ENCODE measurements around the gene ZNF426.

ZNF426 gene

GRCh38 chr19:9494096-9494495, 44.3 kb downstream of the ZNF426 start:
- no peak for DNase-seq

DNA sequence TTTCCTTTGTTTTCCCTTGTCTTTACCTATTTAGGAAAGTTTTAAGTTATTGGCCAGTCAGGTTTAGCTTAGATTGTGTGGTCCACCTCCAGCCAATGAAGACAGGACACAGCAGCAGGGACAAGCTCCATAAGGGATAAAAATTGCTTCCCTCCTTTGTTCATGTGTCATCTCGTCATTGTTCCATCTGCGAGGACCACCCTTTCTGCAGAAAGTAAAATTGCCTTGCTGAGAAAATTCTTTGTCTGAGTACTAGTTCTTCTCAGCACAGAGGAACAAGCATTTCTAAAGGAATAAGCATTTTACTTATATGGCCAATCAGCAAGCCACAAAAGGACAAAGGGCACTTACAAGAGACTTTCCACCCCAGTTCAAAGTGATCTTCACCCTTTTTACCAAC, 51.4 kb downstream of the ZNF426 start:
- DNase-seq, result no peak

GRCh38 chr19:9485140-9485539, 53.3 kb downstream of the ZNF426 start:
- no peak for DNase-seq

DNA sequence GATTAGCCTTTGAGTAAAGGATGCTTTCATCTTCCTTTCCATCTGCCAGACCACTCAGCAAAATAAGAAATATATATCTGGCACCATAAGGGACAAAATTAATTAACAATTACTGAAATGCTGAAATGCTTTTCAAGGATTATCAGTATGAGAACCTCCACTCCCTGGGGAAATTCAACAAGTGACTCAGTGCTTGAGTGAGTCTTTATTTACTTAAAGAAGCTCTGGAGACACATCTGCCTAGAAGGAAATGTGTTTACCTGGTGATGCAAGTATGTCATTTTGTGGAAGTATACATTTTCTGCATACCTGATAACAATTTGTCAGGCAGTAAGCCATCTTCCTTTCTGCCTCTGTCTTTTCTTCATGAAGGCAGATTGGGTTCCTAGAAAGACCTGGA, 63.5 kb downstream of the ZNF426 start:
- no peak for DNase-seq

Data from effector CD4-positive, alpha-beta T cell (primary cell).